HUDEP-2 (cell line): ENCODE data around the gene PHF19.

Experiments
- DNase-seq, 76 experiments: peaks; one replicate each; lab custom pipeline; 2025; ENCODE audit not compliant: unreplicated experiment in 76 of 76; lab: John Stamatoyannopoulos, UW

The PHF19 gene

DNA sequence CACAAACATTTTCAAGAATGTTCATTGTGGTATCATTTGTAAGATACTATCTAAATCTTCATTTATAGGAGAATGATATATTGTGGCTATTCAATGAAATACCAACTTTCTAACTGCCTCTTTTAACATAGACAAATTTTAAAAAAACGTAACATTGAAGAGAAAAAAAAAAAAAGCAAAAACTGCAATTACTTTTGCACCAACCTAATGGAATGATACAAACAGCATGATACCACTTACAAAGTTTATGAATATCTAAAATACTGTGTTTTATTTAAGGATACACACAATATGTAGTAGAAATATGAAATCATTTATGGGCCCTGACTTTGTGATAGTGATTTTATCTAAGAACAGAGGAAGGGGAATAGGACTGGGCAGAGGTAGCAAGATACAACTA lies 58.4 kb downstream of the PHF19 start:
- no peak for DNase-seq

DNA sequence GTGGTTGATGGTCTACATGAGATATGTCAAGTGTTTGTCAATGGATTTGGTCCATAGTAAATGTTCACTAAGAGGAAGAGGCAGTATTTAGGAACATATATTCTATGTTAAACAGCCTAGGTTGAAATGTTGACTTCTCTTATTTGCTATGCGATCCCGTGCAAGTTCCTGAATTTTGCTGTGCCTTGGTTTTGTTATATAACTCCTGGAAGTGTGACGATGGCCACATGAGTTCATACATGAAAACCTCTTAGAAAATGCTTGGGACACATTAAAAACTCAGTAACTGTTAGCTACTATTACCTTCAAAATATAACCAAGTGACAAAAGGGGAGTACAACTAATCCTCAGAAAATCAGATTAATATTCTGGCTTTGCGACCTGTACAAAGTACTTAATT lies 61.9 kb downstream of the PHF19 start:
- no peak for DNase-seq

DNA sequence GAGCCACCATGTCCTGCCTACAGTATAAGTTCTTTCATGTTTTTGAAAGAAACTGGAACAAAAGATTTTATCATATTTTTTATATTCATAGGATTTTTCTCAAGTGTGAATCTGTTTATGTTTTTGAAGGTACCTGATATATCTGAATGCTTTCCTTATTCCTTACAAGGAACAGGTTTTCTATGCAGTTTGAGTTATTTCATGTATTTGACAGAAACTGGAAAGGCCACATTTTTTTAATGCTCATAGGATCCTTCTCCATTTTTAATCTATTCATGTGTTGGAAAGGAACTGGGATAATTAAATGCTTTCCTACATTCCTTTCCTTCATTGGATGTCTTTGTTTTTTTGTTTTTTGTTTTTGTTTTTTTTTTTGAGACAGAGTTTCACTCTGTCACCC lies 68.1 kb downstream of the PHF19 start:
- no peak for DNase-seq

DNA sequence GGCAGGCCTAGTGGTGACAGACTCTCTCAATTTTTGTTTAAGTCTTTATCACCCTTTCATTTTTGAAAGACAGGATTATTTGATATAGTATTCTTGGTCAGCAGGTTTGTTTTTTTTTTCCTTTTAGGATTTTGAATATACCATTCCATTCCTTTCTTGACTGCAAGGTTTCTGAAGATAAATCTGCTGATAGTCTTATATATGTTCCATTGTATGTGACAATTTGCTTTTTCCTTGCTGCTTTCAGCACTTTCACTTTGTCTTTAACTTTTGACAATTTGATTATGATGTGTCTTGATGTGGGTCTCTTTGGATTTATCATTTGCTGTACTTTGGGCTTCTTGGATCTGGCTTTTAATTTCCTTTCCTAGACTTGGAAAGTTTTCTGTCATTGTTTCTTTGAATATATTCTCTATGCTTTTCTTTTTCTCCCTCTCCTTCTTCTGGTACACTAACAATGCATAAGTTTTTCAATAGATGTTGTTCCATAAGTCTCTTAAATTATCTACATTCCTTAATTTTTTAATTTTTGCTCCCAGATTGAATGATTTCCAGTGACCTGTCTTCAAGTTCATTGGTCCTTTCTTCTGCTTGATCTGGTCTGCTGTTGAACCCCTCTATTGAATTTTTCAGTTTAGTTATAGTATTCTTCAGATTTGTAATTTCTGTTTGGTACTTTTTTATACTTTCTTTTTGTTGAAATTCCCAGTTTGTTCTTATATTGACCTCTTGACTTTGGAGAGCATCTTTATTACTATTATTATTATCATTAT lies 69.2 kb downstream of the PHF19 start:
- DNase-seq: no peak
